Fibroblast of lung (primary cell): ENCODE data around the gene STIMATE.

Experiments used
- EZH2 ChIP-seq: IDR thresholded peaks from 2 replicates; pipeline ENCODE4 v1.5.1; 2012; ENCODE audit warnings: low read length, control low read depth, mild to moderate bottlenecking; ENCODE audit errors: missing control alignments
- TF ChIP-seq, protein P1 (sequence below), 2 donors: IDR thresholded peaks in 1 of 2; conservative IDR thresholded peaks in 1 of 2; 1 replicate in 1 of 2; 2 replicates in 1 of 2; pipeline ENCODE4 v1.5.1; 2011 to 2012; ENCODE audit warnings: low read length in 2 of 2, control low read depth in 1 of 2, inconsistent platforms in 1 of 2, low read depth in 1 of 2, mild to moderate bottlenecking in 1 of 2

DNA sequence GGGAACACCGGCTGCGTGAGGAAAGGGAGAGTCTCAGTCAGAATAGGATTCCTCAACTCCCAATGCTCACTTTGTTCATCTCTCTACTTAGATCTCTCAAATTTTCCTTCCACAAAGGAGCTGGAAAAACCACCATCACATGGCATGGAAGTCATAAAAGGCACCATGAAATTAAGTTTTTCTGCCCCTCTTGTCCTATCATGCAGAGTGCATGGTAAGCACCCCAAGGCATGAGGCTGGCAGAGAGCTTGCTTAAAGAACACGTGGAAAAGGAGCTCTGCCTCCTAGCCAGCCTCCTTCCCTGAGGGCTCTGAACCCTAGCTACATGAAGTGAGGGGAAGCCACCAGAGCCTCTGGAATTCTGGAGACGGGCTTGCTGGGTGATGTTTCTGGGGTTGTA lies 17.8 kb downstream of the STIMATE start:
- TF ChIP-seq, protein P1, sequence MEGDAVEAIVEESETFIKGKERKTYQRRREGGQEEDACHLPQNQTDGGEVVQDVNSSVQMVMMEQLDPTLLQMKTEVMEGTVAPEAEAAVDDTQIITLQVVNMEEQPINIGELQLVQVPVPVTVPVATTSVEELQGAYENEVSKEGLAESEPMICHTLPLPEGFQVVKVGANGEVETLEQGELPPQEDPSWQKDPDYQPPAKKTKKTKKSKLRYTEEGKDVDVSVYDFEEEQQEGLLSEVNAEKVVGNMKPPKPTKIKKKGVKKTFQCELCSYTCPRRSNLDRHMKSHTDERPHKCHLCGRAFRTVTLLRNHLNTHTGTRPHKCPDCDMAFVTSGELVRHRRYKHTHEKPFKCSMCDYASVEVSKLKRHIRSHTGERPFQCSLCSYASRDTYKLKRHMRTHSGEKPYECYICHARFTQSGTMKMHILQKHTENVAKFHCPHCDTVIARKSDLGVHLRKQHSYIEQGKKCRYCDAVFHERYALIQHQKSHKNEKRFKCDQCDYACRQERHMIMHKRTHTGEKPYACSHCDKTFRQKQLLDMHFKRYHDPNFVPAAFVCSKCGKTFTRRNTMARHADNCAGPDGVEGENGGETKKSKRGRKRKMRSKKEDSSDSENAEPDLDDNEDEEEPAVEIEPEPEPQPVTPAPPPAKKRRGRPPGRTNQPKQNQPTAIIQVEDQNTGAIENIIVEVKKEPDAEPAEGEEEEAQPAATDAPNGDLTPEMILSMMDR (conservative IDR thresholded peaks at IDR 0.05 in 1 of 2, IDR thresholded peaks at IDR 0.05 in 1 of 2; ENCODE audit: low read depth in 1 of 2, low read length in 2 of 2): no peak
- TF ChIP-seq EZH2: no peak
